ENCODE results near the gene SERBP1.

Gene SERBP1

DNA sequence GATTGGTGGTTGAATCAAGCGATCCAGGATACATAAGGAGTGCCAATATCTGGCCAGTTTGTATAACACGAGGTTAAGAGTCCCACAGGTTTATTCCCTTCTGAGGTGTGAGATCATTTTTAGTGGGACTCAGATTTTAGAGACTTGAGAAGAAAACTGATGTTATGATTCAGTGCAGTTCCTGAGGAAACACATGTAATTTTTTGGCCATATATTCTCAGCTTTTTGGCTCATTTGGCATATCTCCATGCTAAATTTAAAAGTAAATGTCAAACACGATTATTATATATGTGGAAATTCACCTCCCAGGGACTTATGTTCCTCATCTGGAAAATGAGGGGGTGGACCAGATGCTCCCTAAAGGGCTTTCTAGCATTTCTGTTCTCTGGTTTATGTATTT is 39.2 kb upstream of the SERBP1 start (continued):
- TF ChIP-seq, protein P1, sequence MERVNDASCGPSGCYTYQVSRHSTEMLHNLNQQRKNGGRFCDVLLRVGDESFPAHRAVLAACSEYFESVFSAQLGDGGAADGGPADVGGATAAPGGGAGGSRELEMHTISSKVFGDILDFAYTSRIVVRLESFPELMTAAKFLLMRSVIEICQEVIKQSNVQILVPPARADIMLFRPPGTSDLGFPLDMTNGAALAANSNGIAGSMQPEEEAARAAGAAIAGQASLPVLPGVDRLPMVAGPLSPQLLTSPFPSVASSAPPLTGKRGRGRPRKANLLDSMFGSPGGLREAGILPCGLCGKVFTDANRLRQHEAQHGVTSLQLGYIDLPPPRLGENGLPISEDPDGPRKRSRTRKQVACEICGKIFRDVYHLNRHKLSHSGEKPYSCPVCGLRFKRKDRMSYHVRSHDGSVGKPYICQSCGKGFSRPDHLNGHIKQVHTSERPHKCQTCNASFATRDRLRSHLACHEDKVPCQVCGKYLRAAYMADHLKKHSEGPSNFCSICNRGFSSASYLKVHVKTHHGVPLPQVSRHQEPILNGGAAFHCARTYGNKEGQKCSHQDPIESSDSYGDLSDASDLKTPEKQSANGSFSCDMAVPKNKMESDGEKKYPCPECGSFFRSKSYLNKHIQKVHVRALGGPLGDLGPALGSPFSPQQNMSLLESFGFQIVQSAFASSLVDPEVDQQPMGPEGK (tag by site-specific recombination; IDR thresholded peaks at IDR 0.05), result no peak
- TF ChIP-seq ZNF571 (tag by site-specific recombination; IDR thresholded peaks at IDR 0.05) (no peak), ZNF768 (tag by site-specific recombination; IDR thresholded peaks at IDR 0.05) (no peak)
- TF ChIP-seq, protein P2, sequence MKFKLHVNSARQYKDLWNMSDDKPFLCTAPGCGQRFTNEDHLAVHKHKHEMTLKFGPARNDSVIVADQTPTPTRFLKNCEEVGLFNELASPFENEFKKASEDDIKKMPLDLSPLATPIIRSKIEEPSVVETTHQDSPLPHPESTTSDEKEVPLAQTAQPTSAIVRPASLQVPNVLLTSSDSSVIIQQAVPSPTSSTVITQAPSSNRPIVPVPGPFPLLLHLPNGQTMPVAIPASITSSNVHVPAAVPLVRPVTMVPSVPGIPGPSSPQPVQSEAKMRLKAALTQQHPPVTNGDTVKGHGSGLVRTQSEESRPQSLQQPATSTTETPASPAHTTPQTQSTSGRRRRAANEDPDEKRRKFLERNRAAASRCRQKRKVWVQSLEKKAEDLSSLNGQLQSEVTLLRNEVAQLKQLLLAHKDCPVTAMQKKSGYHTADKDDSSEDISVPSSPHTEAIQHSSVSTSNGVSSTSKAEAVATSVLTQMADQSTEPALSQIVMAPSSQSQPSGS (tag by site-specific recombination; IDR thresholded peaks at IDR 0.05; ENCODE audit: low read depth), result no peak

DNA sequence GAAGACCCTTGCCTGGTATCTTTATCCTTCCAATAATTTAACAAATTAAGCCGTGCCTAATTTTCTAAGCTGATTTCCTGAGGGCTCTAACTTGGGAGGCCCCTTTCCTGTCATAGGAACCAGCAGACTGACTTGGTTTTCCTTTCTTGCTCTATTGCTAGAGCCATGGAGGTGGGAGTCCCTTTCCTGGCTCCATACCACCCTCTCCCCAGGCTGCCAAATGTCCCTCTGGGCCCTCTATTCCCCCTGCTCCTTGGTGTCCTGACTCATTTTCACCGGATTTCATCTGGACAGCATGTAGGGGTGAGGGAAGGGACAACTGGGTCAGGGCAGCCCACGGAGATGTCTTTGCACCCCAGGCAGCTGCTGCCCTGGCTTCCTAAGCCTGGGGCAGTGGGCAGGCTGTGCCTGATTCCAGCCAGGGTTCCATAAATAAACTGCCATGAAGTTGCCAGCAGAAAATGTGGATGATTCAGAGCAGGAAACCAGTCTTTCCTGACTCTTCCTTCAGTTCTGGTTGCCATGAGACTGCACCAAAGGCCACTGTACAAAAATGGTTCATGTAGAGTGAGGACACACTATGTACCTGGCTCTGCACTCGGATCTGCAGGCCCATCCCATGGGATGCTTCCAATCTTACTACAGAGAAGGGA is 38.0 kb upstream of the SERBP1 start:
- Histone ChIP-seq H3K9me3 (ENCODE audit: control insufficient read depth, insufficient read depth, low read depth, low read length) (no peaks in the 10 kb centered on the region), H3K36me3 (ENCODE audit: control insufficient read depth in 2 of 2, insufficient read depth in 1 of 2, low read length in 2 of 2) (no peaks in the 10 kb centered on the region), H3K27ac (ENCODE audit: extremely low read depth, low read depth, low read length) (no peak overlapping the region), H3K4me3 (ENCODE audit: low read depth, low read length) (no peak overlapping the region), H3K4me1 (ENCODE audit: control insufficient read depth, insufficient read depth, low read length) (no peaks in the 10 kb centered on the region)
- no peak for TF ChIP-seq ZNF48 (tag by site-specific recombination; IDR thresholded peaks at IDR 0.05)
- no peak for TF ChIP-seq ZNF174 (tag by site-specific recombination; IDR thresholded peaks at IDR 0.05)
- no peak for TF ChIP-seq ZNF169 (tag by site-specific recombination; IDR thresholded peaks at IDR 0.05)
- TF ChIP-seq ZNF549 (tag by site-specific recombination; IDR thresholded peaks at IDR 0.05), result no peak
- TF ChIP-seq SP7 (tag by site-specific recombination; IDR thresholded peaks at IDR 0.05), result no peak
- TF ChIP-seq, protein P3, sequence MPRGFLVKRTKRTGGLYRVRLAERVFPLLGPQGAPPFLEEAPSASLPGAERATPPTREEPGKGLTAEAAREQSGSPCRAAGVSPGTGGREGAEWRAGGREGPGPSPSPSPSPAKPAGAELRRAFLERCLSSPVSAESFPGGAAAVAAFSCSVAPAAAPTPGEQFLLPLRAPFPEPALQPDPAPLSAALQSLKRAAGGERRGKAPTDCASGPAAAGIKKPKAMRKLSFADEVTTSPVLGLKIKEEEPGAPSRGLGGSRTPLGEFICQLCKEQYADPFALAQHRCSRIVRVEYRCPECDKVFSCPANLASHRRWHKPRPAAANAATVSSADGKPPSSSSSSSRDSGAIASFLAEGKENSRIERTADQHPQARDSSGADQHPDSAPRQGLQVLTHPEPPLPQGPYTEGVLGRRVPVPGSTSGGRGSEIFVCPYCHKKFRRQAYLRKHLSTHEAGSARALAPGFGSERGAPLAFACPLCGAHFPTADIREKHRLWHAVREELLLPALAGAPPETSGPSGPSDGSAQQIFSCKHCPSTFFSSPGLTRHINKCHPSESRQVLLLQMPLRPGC (tag by site-specific recombination; IDR thresholded peaks at IDR 0.05), result no peak
- TF ChIP-seq, protein P4, sequence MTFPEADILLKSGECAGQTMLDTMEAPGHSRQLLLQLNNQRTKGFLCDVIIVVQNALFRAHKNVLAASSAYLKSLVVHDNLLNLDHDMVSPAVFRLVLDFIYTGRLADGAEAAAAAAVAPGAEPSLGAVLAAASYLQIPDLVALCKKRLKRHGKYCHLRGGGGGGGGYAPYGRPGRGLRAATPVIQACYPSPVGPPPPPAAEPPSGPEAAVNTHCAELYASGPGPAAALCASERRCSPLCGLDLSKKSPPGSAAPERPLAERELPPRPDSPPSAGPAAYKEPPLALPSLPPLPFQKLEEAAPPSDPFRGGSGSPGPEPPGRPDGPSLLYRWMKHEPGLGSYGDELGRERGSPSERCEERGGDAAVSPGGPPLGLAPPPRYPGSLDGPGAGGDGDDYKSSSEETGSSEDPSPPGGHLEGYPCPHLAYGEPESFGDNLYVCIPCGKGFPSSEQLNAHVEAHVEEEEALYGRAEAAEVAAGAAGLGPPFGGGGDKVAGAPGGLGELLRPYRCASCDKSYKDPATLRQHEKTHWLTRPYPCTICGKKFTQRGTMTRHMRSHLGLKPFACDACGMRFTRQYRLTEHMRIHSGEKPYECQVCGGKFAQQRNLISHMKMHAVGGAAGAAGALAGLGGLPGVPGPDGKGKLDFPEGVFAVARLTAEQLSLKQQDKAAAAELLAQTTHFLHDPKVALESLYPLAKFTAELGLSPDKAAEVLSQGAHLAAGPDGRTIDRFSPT (tag by site-specific recombination; IDR thresholded peaks at IDR 0.05), result no peak
- no peak for TF ChIP-seq ZBTB44 (tag by site-specific recombination; IDR thresholded peaks at IDR 0.05)
- TF ChIP-seq ZNF610 (tag by site-specific recombination; IDR thresholded peaks at IDR 0.05; ENCODE audit: borderline replicate concordance), result no peak
- no peak for TF ChIP-seq ZNF571 (tag by site-specific recombination; IDR thresholded peaks at IDR 0.05)
- TF ChIP-seq ZNF544 (tag by site-specific recombination; IDR thresholded peaks at IDR 0.05), result no peak
- no peak for TF ChIP-seq ZFHX2 (tag by site-specific recombination; conservative IDR thresholded peaks at IDR 0.05)
- no peak for TF ChIP-seq SALL2 (tag by site-specific recombination; IDR thresholded peaks at IDR 0.05; ENCODE audit: borderline replicate concordance)
- TF ChIP-seq ZNF140 (tag by site-specific recombination; IDR thresholded peaks at IDR 0.05), result no peak
- ChIA-PET CTCF (no interaction called here), POLR2A (no interaction called here)
